K562 (cell line): Measurements from ENCODE around the gene CRYM. TPM values are rescaled to one million over a fixed set of nuclear protein-coding genes. Genes with fewer than 3 reads are reported as not detected.
A peak's percentile ranks its signal among the peaks of the same experiment; 100 is the strongest.

ENCODE experiments used
- DNMT1 ChIP-seq: fragments of 450-650 bp; IDR thresholded peaks from 2 replicates; pipeline ENCODE4 v1.6.1; 2016; ENCODE audit warnings: antibody characterized with exemption, mild to moderate bottlenecking
- E2F6 ChIP-seq, 2 experiments: IDR thresholded peaks; 2 replicates each; pipeline ENCODE4 v1.6.1; 2011; ENCODE audit warnings: borderline replicate concordance in 1 of 2, control low read depth in 1 of 2, low read depth in 1 of 2, low read length in 1 of 2, mild to moderate bottlenecking in 1 of 2, mixed read lengths in 1 of 2, moderate library complexity in 1 of 2; ENCODE audit not compliant: insufficient read depth in 1 of 2, insufficient read length in 1 of 2, poor library complexity in 1 of 2, severe bottlenecking in 1 of 2; ENCODE audit errors: extremely low read depth in 1 of 2
- FOXK2 ChIP-seq, 2 experiments: fragments of 450-650 bp; IDR thresholded peaks in 1 of 2; conservative IDR thresholded peaks in 1 of 2; 2 replicates each; pipeline ENCODE4 v1.6.1; 2016; ENCODE audit warnings: low read depth in 2 of 2, mild to moderate bottlenecking in 1 of 2
- HNRNPLL ChIP-seq: fragments of 200-400 bp; formaldehyde crosslinking; IDR thresholded peaks from 2 replicates; pipeline ENCODE4 v1.6.1; 2017; ENCODE audit warnings: low read length, low read depth, mild to moderate bottlenecking; ENCODE audit not compliant: poor library complexity, severe bottlenecking
- KLF1 ChIP-seq: fragments of 450-650 bp; IDR thresholded peaks from 2 replicates; pipeline ENCODE4 v1.6.1; 2016; ENCODE audit warnings: missing genetic modification characterization, missing compliant biosample characterization
- MYC ChIP-seq, 2 experiments: fragments of 250-450 bp in 1 of 2; sonication (Bioruptor Pico) in 1 of 2; IDR thresholded peaks; 2 replicates each; pipeline versions ENCODE4 v1.5.1 to v1.6.1; 2012 to 2021; ENCODE audit warnings: low read depth in 2 of 2, borderline replicate concordance in 1 of 2, improper control_type of control experiment in 1 of 2, low read length in 1 of 2, mild to moderate bottlenecking in 1 of 2, moderate library complexity in 1 of 2
- NFRKB ChIP-seq: fragments of 450-650 bp; IDR thresholded peaks from 2 replicates; pipeline ENCODE4 v1.6.1; 2016; ENCODE audit warnings: low read depth
- NR1H2 ChIP-seq: sonication (generic); formaldehyde crosslinking; IDR thresholded peaks from 2 replicates; pipeline ENCODE4 v1.4.0; 2020; ENCODE audit warnings: mild to moderate bottlenecking, missing genetic modification reagents
- NR2C1 ChIP-seq, 2 experiments: fragments of 450-650 bp; IDR thresholded peaks; 2 replicates each; pipeline ENCODE4 v1.6.1; 2017; ENCODE audit warnings: mild to moderate bottlenecking in 2 of 2, antibody characterized with exemption in 1 of 2, inconsistent platforms in 1 of 2, missing compliant biosample characterization in 1 of 2, missing genetic modification characterization in 1 of 2
- ZNF282 ChIP-seq: sonication (generic); formaldehyde crosslinking; IDR thresholded peaks from 2 replicates; pipeline ENCODE4 v1.8.1; 2023; ENCODE audit warnings: missing genetic modification reagents
- ZNF384 ChIP-seq: IDR thresholded peaks from 2 replicates; pipeline ENCODE4 v1.6.1; 2012; ENCODE audit warnings: low read depth, low read length, improper control_type of control experiment
- polyA plus RNA-seq, 8 experiments: library from polyadenylated mRNA; depleted of rRNA in 4 of 8; stranded (reverse) in 5 of 8; unstranded in 3 of 8; fragments of >200 nt; fragmentation: Nextera tagmentation in 2 of 8; fragmentation: Illumina TruSeq in 1 of 8; extraction: Ambion mirVana in 2 of 8; extraction: Trizol in 1 of 8; gene quantifications; 2 replicates each; pipeline versions ENCODE4 v1.2.1 to v1.2.3, GENCODE V29; 2011 to 2014; ENCODE audit warnings: inconsistent platforms in 1 of 8, missing spikeins in 1 of 8
- total RNA-seq, 7 experiments: library from RNA; depleted of rRNA in 6 of 7; stranded (reverse); fragments of >200 nt in 6 of 7; fragmentation: Illumina TruSeq in 2 of 7; extraction: Trizol in 2 of 7; gene quantifications; 2 replicates each; pipeline versions ENCODE4 v1.2.1 to v1.2.3, GENCODE V29; 2011 to 2021; ENCODE audit warnings: low replicate concordance in 1 of 7
- TF ChIP-seq, protein P1 (sequence below): sonication (generic); formaldehyde crosslinking; IDR thresholded peaks from 2 replicates; pipeline ENCODE4 v1.8.0; 2022; ENCODE audit warnings: mild to moderate bottlenecking, low read depth, missing genetic modification reagents
- TF ChIP-seq, protein P2 (sequence below): fragments of 200-800 bp; sonication (Bioruptor generic); IDR thresholded peaks from 2 replicates; pipeline ENCODE4 v1.6.1; 2017; ENCODE audit warnings: missing genetic modification characterization, missing compliant biosample characterization

Gene CRYM
- total and polyA plus RNA-seq, 9 of the 15 experiments (the other 6 are each of a cell fraction or from before 2014, with no cell fraction given) = 0.08 to 0.98 (median 0.47) TPM

DNA sequence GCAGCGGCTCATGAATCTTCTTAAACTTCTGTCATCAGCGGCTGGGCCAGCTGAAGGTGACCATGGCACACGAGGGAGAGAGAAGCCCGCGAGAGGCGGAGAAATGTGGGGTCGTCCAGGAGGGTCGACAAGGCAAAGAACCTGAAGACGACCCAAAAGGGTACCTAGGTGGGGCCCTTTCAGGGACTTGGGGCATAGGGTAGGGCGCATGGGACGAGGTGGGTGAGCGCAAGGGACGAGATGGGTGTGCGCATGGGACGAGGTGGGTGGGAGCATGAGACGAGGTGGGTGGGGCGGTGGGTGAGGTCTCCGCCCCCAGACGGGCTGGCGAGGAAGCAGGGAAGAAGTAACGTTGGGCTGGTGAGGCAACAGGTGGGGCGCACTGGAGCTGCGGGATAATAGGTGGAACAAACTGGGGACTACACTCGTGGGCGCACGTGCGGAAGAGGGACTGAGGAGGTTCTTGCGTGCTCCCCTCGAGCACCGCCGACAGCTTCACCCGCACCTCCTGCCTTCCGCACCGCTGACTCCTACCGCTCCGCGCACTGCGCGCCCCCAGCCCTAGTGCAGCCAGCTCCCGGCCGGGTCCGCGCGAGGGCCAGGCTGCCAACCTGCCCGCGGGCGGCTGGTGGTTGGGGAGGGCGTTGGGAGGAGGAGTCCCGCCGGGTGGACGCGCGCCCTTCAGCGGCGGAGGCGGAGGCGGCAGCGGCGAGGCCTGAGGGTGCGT lies 23.2 kb upstream of the CRYM start (continued):
- TF ChIP-seq ZNF384 (no peak), KLF1 (peak; percentile 65; the same call in 1 of the 2 replicates), NR2C1 (IDR thresholded peaks at IDR 0.05) (no peak), NR2C1 (tag; IDR thresholded peaks at IDR 0.05) (no peak), NR1H2 (CRISPR knock-in tag) (no peak), E2F6 (IDR thresholded peaks at IDR 0.05; ENCODE audit: borderline replicate concordance in 1 of 2, extremely low read depth in 1 of 2, insufficient read depth in 1 of 2, insufficient read length in 1 of 2, low read depth in 1 of 2, low read length in 1 of 2, poor library complexity in 1 of 2, severe bottlenecking in 1 of 2) (peak; percentile 81 to 88), FOXK2 (conservative IDR thresholded peaks at IDR 0.05 in 1 of 2, IDR thresholded peaks at IDR 0.05 in 1 of 2; ENCODE audit: low read depth in 2 of 2) (0 out of 4 replicates have a peak, but pooled peaks of 1 of the 2 experiments have one; percentile 27), HNRNPLL (no peak), ZNF282 (CRISPR knock-in tag) (peak; percentile 67; the same call in 1 of the 2 replicates), NFRKB (0 out of 2 replicates have a peak, but pooled peaks have one; percentile 12), DNMT1 (no peak), MYC (IDR thresholded peaks at IDR 0.05; ENCODE audit: low read depth, low read length) (peak; percentile 40; the same call in 1 of the 2 replicates), MYC (CRISPR knock-in tag; IDR thresholded peaks at IDR 0.05; ENCODE audit: borderline replicate concordance, low read depth) (0 out of 2 replicates have a peak, but pooled peaks have one; percentile 69)
- TF ChIP-seq, protein P1, sequence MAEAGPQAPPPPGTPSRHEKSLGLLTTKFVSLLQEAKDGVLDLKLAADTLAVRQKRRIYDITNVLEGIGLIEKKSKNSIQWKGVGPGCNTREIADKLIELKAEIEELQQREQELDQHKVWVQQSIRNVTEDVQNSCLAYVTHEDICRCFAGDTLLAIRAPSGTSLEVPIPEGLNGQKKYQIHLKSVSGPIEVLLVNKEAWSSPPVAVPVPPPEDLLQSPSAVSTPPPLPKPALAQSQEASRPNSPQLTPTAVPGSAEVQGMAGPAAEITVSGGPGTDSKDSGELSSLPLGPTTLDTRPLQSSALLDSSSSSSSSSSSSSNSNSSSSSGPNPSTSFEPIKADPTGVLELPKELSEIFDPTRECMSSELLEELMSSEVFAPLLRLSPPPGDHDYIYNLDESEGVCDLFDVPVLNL (CRISPR knock-in tag) = peak; percentile 48; the same call in 1 of the 2 replicates
- TF ChIP-seq, protein P2, sequence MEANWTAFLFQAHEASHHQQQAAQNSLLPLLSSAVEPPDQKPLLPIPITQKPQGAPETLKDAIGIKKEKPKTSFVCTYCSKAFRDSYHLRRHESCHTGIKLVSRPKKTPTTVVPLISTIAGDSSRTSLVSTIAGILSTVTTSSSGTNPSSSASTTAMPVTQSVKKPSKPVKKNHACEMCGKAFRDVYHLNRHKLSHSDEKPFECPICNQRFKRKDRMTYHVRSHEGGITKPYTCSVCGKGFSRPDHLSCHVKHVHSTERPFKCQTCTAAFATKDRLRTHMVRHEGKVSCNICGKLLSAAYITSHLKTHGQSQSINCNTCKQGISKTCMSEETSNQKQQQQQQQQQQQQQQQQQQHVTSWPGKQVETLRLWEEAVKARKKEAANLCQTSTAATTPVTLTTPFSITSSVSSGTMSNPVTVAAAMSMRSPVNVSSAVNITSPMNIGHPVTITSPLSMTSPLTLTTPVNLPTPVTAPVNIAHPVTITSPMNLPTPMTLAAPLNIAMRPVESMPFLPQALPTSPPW = peak; percentile 47; the same call in 1 of the 2 replicates
